H1 (cell line): Measurements from ENCODE around the gene KRT34. TPM values are rescaled to one million over a fixed set of nuclear protein-coding genes. Genes with fewer than 3 reads are reported as not detected.

Experiments used
- CTCF ChIA-PET: fragments of 300-600 bp; sonication (Branson Sonifier 250); formaldehyde crosslinking; loops from one replicate; lab custom pipeline; 2021; ENCODE audit not compliant: partially characterized antibody; lab: Charles Lee
- POLR2A ChIA-PET: fragments of 300-600 bp; sonication (Branson Sonifier 250); formaldehyde crosslinking; loops from one replicate; lab custom pipeline; 2021; ENCODE audit warnings: inconsistent platforms; ENCODE audit not compliant: partially characterized antibody; lab: Charles Lee
- DNase-seq, 2 experiments: peaks; one replicate each; pipeline versions ENCODE4 v3.0.0 to v3.0.0-alpha.2; 2010 to 2022; ENCODE audit warnings: low spot score in 2 of 2, low read depth in 1 of 2, mixed read lengths in 1 of 2
- FAIRE-seq: peaks from 2 replicates; lab custom pipeline; 2011; peaks lifted over from hg19 to GRCh38; lab: Jason Lieb, UNC
- H2AFZ ChIP-seq: 2 replicates; pipeline ENCODE4 v1.8.1; 2012; ENCODE audit warnings: low read length, inconsistent platforms
- H2AK5ac ChIP-seq: 2 replicates; pipeline ENCODE4 v1.6.1; 2013; ENCODE audit warnings: low read depth, low read length
- H2BK120ac ChIP-seq: replicated peaks from 2 replicates; pipeline ENCODE3; 2013; ENCODE audit warnings: low read depth, low read length, inconsistent platforms
- H2BK12ac ChIP-seq: 2 replicates; pipeline ENCODE4 v1.6.1; 2013; ENCODE audit warnings: low read depth, low read length
- H2BK15ac ChIP-seq: 2 replicates; pipeline ENCODE4 v1.6.1; 2013; ENCODE audit warnings: low read length
- H2BK20ac ChIP-seq: 2 replicates; pipeline ENCODE4 v1.6.1; 2013; ENCODE audit warnings: low read length
- H2BK5ac ChIP-seq: 2 replicates; pipeline ENCODE4 v1.6.1; 2013; ENCODE audit warnings: low read depth, low read length
- H3K14ac ChIP-seq: 2 replicates; pipeline ENCODE4 v1.6.1; 2013; ENCODE audit warnings: inconsistent platforms; ENCODE audit not compliant: insufficient read length
- H3K18ac ChIP-seq: 2 replicates; pipeline ENCODE4 v1.6.1; 2013; ENCODE audit warnings: low read length; ENCODE audit errors: extremely low read depth
- H3K23ac ChIP-seq: 2 replicates; pipeline ENCODE4 v1.6.1; 2013; ENCODE audit warnings: inconsistent platforms; ENCODE audit not compliant: insufficient read length
- H3K23me2 ChIP-seq: 2 replicates; pipeline ENCODE4 v1.6.1; 2013; ENCODE audit warnings: low read depth, low read length
- H3K27ac ChIP-seq: 2 replicates; pipeline ENCODE4 v1.6.1; 2011; ENCODE audit warnings: low read depth, low read length, inconsistent platforms
- H3K27me3 ChIP-seq, 4 experiments: replicated peaks in 1 of 4; 1 replicate in 1 of 4; 2 replicates in 3 of 4; pipeline versions ENCODE4 v1.6.1 to v1.8.1; 2011 to 2013; ENCODE audit warnings: low read length in 3 of 4, mild to moderate bottlenecking in 3 of 4, inconsistent platforms in 2 of 4, mixed read lengths in 2 of 4, moderate library complexity in 1 of 4; ENCODE audit not compliant: control insufficient read depth in 3 of 4, insufficient read depth in 3 of 4; ENCODE audit errors: extremely low read depth in 1 of 4
- H3K36me3 ChIP-seq, 4 experiments: 2 replicates each; pipeline versions ENCODE4 v1.6.1 to v1.8.1; 2011 to 2013; ENCODE audit warnings: mild to moderate bottlenecking in 4 of 4, low read length in 3 of 4, moderate library complexity in 2 of 4, control low read depth in 1 of 4, inconsistent platforms in 1 of 4; ENCODE audit not compliant: insufficient read depth in 4 of 4, control insufficient read depth in 2 of 4
- H3K4ac ChIP-seq: replicated peaks from 2 replicates; pipeline ENCODE3; 2013; ENCODE audit warnings: low read length, low read depth, mixed read lengths, inconsistent platforms; ENCODE audit not compliant: insufficient read length
- H3K4me1 ChIP-seq, 4 experiments: replicated peaks in 1 of 4; 1 replicate in 1 of 4; 2 replicates in 3 of 4; pipeline versions ENCODE4 v1.6.1 to v1.8.1; 2011 to 2013; ENCODE audit warnings: low read length in 3 of 4, inconsistent platforms in 2 of 4, mixed read lengths in 1 of 4; ENCODE audit not compliant: insufficient read depth in 4 of 4, control insufficient read depth in 3 of 4
- H3K4me2 ChIP-seq, 2 experiments: 2 replicates each; pipeline versions ENCODE4 v1.6.1 to v1.8.1; 2011 to 2013; ENCODE audit warnings: low read depth in 2 of 2, low read length in 2 of 2, control low read depth in 1 of 2, inconsistent platforms in 1 of 2, mild to moderate bottlenecking in 1 of 2; ENCODE audit not compliant: insufficient read depth in 1 of 2
- H3K4me3 ChIP-seq, 4 experiments: fragments of 200-600, 300-600 bp in 1 of 4; sonication (generic), shearing (Covaris generic), sonication (Bioruptor Twin) in 1 of 4; 2 replicates each; pipeline versions ENCODE4 v1.5.1 to v1.8.1; 2011 to 2016; ENCODE audit warnings: low read length in 4 of 4, low read depth in 3 of 4, control low read depth in 2 of 4, inconsistent platforms in 2 of 4, mild to moderate bottlenecking in 2 of 4, mixed read lengths in 1 of 4, moderate library complexity in 1 of 4; ENCODE audit not compliant: insufficient read depth in 2 of 4; ENCODE audit errors: extremely low read depth in 1 of 4
- H3K56ac ChIP-seq: replicated peaks from 2 replicates; pipeline ENCODE3; 2013; ENCODE audit warnings: low read depth, mild to moderate bottlenecking, mixed read lengths, low read length, inconsistent platforms; ENCODE audit not compliant: insufficient read length
- H3K79me1 ChIP-seq: 2 replicates; pipeline ENCODE4 v1.6.1; 2013; ENCODE audit warnings: low read depth, low read length, control low read depth
- H3K79me2 ChIP-seq, 2 experiments: 2 replicates each; pipeline versions ENCODE4 v1.6.1 to v1.8.1; 2012 to 2013; ENCODE audit warnings: low read length in 2 of 2, mild to moderate bottlenecking in 2 of 2, inconsistent platforms in 1 of 2; ENCODE audit not compliant: insufficient read depth in 2 of 2, control insufficient read depth in 1 of 2
- H3K9ac ChIP-seq, 4 experiments: replicated peaks in 1 of 4; 1 replicate in 1 of 4; 2 replicates in 3 of 4; pipeline versions ENCODE4 v1.6.1 to v1.8.1; 2011 to 2013; ENCODE audit warnings: low read depth in 3 of 4, low read length in 3 of 4, control low read depth in 2 of 4, mild to moderate bottlenecking in 2 of 4, moderate library complexity in 2 of 4, inconsistent platforms in 1 of 4; ENCODE audit errors: extremely low read depth in 1 of 4
- H3K9me3 ChIP-seq, 2 experiments: 2 replicates each; pipeline versions ENCODE4 v1.6.1 to v1.8.1; 2012 to 2013; ENCODE audit warnings: mild to moderate bottlenecking in 2 of 2, moderate library complexity in 2 of 2, control low read depth in 1 of 2, inconsistent platforms in 1 of 2, low read depth in 1 of 2, low read length in 1 of 2, mixed read lengths in 1 of 2; ENCODE audit not compliant: insufficient read depth in 2 of 2
- H4K20me1 ChIP-seq, 2 experiments: replicated peaks in 1 of 2; 2 replicates each; pipeline versions ENCODE3 to v1.8.1; 2011 to 2013; ENCODE audit warnings: inconsistent platforms in 2 of 2, low read length in 2 of 2, mild to moderate bottlenecking in 1 of 2; ENCODE audit not compliant: insufficient read depth in 2 of 2, control insufficient read depth in 1 of 2
- H4K5ac ChIP-seq: 2 replicates; pipeline ENCODE4 v1.6.1; 2013; ENCODE audit warnings: low read length, low read depth, mixed read lengths, inconsistent platforms; ENCODE audit not compliant: insufficient read length
- H4K8ac ChIP-seq: 2 replicates; pipeline ENCODE4 v1.8.0; 2013; ENCODE audit warnings: mild to moderate bottlenecking, moderate library complexity, low read length, inconsistent platforms; ENCODE audit not compliant: insufficient read depth; ENCODE audit errors: extremely low read depth
- H4K91ac ChIP-seq: replicated peaks from 2 replicates; pipeline ENCODE3; 2013; ENCODE audit warnings: low read length, mixed read lengths, inconsistent platforms; ENCODE audit not compliant: insufficient read length
- EGR1 ChIP-seq: IDR thresholded peaks from 2 replicates; pipeline ENCODE4 v1.6.1; 2011; ENCODE audit warnings: low read depth, low read length, borderline replicate concordance
- KDM1A ChIP-seq: fragments of 200-600, 300-600 bp; sonication (generic); IDR thresholded peaks from 2 replicates; pipeline ENCODE4 v1.7.1; 2016; ENCODE audit warnings: mild to moderate bottlenecking, low read length, borderline replicate concordance
- MAX ChIP-seq: IDR thresholded peaks from 2 replicates; pipeline ENCODE4 v1.6.1; 2012; ENCODE audit warnings: inconsistent platforms
- SIRT6 ChIP-seq: IDR thresholded peaks from one replicate; pipeline ENCODE4 v1.7.1; 2012; ENCODE audit warnings: low read length, inconsistent platforms
- TEAD4 ChIP-seq: IDR thresholded peaks from 2 replicates; pipeline ENCODE4 v1.6.1; 2012; ENCODE audit warnings: low read depth, low read length, inconsistent platforms, mixed read lengths
- ZNF274 ChIP-seq: IDR thresholded peaks from 2 replicates; pipeline ENCODE4 v1.7.0; 2012; ENCODE audit warnings: low read length, borderline replicate concordance; ENCODE audit errors: extremely low read depth
- WGBS, 2 experiments: shearing (Covaris generic) in 1 of 2; methylation state at CpG; one replicate each; pipeline versions ENCODE4 v1.1.6 to v1.1.7; 2013 to 2015; ENCODE audit warnings: low lambda C conversion rate in 2 of 2, mixed read lengths in 2 of 2, inconsistent platforms in 1 of 2, low coverage in 1 of 2, missing lambda C conversion rate in 1 of 2; ENCODE audit not compliant: insufficient replicate concordance in 2 of 2, insufficient coverage in 1 of 2, insufficient read length in 1 of 2; ENCODE audit errors: extremely low coverage in 1 of 2, missing lambda C conversion rate in 1 of 2; 5-methylcytosine and 5-hydroxymethylcytosine counted together
- polyA plus RNA-seq, 7 experiments: library from polyadenylated mRNA; depleted of rRNA in 3 of 7; stranded (reverse) in 5 of 7; unstranded in 2 of 7; fragments of >200 nt in 5 of 7; fragments of 200-250 nt in 2 of 7; gene quantifications; 1 replicate in 5 of 7; 2 replicates in 1 of 7; 4 replicates in 1 of 7; pipeline versions ENCODE4 v1.2.1 to v1.2.3, GENCODE V29; 2011 to 2013; ENCODE audit warnings: missing spikeins in 2 of 7, mixed read lengths in 2 of 7
- total RNA-seq: library from RNA; stranded (reverse); fragmentation: NEBNext Ultra II Directional; extraction: Animal tissue kit (Norgen Biotek cat#: 25700); gene quantifications from 2 replicates; pipeline ENCODE4 v1.2.1, GENCODE V29; 2021
- TF ChIP-seq, protein P1 (sequence below): IDR thresholded peaks from 2 replicates; pipeline ENCODE4 v1.6.1; 2011; ENCODE audit warnings: low read length, improper control_type of control experiment

KRT34 gene
- total and polyA plus RNA-seq, 2 of the 8 experiments (the other 6 are each of a cell fraction or from before 2014, with no cell fraction given) = not detected

GRCh38 chr17:41413353-41413957 lies 31.3 kb upstream of the KRT34 start:
- no peak overlapping the region for H3K9ac ChIP-seq
- WGBS, 2 experiments = 52% methylated on average over 5 of the region's 5 CpGs; no CpG with 5 or more reads in 1 of the 2 experiments
- TF ChIP-seq TEAD4 (peak; percentile 78; the same call in 1 of the 2 replicates), SIRT6 (no peak), EGR1 (no peak), MAX (peak; percentile 56; the same call in 1 of the 2 replicates), KDM1A (no peak), ZNF274 (no peak)
- TF ChIP-seq, protein P1, sequence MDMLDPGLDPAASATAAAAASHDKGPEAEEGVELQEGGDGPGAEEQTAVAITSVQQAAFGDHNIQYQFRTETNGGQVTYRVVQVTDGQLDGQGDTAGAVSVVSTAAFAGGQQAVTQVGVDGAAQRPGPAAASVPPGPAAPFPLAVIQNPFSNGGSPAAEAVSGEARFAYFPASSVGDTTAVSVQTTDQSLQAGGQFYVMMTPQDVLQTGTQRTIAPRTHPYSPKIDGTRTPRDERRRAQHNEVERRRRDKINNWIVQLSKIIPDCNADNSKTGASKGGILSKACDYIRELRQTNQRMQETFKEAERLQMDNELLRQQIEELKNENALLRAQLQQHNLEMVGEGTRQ = no peak

More at GRCh38 chr17:41413353-41413957, 31.3 kb upstream of the KRT34 start:
- Histone ChIP-seq H2BK20ac (no peak overlapping the region), H3K23me2 (no peaks in the 10 kb centered on the region), H3K23ac (no peak overlapping the region), H3K4me1 (peaks cover 0 to 7% (median 1%) of the 10 kb centered on the region in 4 experiments; a peak in 5 of 7 replicates), H3K27me3 (no peaks in the 10 kb centered on the region; a peak in 2 of 7 replicates), H4K8ac (no peak overlapping the region), H4K5ac (no peak overlapping the region), H3K14ac (no peak overlapping the region), H4K91ac (no peak overlapping the region), H3K79me2 (no peaks in the 10 kb centered on the region), H3K9me3 (no peaks in the 10 kb centered on the region), H3K4me3 (no peak overlapping the region), H2BK120ac (no peak overlapping the region), H2AFZ (0 out of 2 replicates have a peak overlapping the region, but pooled peaks have one; percentile 11), H3K4ac (no peak overlapping the region), H2BK5ac (0 out of 2 replicates have a peak overlapping the region, but pooled peaks have one; percentile 13), H3K27ac (no peak overlapping the region), H2BK12ac (peak overlapping the region; percentile 46; the same call in 1 of the 2 replicates), H3K56ac (no peak overlapping the region), H4K20me1 (no peaks in the 10 kb centered on the region), H2AK5ac (no peak overlapping the region), H3K79me1 (no peaks in the 10 kb centered on the region), H3K18ac (0 out of 2 replicates have a peak overlapping the region, but pooled peaks have one; percentile 9), H3K4me2 (peak overlapping the region; percentile 3 to 33; a peak in 1 of 4 replicates), H2BK15ac (no peak overlapping the region), H3K36me3 (no peaks in the 10 kb centered on the region)
- ChIA-PET POLR2A (interaction anchor here (0.6 to 1.0 kb wide), 2 partner anchors 279 to 1944 kb away, joined by 3 read pairs; no protein-coding TSS in a partner anchor), CTCF (interaction anchor here (0.8 to 2.0 kb wide), 4 partner anchors 136 to 555 kb away, joined by 3 to 6 read pairs (median 4); no protein-coding TSS in a partner anchor)
- DNase-seq = no peak
- peak; percentile 76 for FAIRE-seq
